Stimulated activated naive CD8-positive, alpha-beta T cell treated with anti-CD3 and anti-CD28 coated beads, Interleukin-15, Interleukin-2, amounts not matched to agents 100 ng/mL and 50 ng/mL, for 24 hours (primary cell): Measurements from ENCODE around the gene RICTOR.

Source experiments
- H3K27ac Mint-ChIP-seq: one replicate; pipeline ENCODE4 v1.8.0; 2021; ENCODE audit warnings: mild to moderate bottlenecking, mixed read lengths
- H3K27me3 Mint-ChIP-seq: one replicate; pipeline ENCODE4 v1.8.0; 2021; ENCODE audit warnings: mixed read lengths
- H3K36me3 Mint-ChIP-seq: one replicate; pipeline ENCODE4 v1.8.0; 2021; ENCODE audit warnings: low read depth, mixed read lengths
- H3K4me1 Mint-ChIP-seq: one replicate; pipeline ENCODE4 v1.8.0; 2021; ENCODE audit warnings: low read depth, mixed read lengths
- H3K4me3 Mint-ChIP-seq: one replicate; pipeline ENCODE4 v1.8.0; 2021; ENCODE audit warnings: mild to moderate bottlenecking, mixed read lengths
- H3K9me3 Mint-ChIP-seq: one replicate; pipeline ENCODE4 v1.8.0; 2021; ENCODE audit warnings: mixed read lengths

RICTOR gene

GRCh38 chr5:39079147-39079546 lies 4.9 kb upstream of the RICTOR start:
- Mint-ChIP-seq H3K27ac (no peak overlapping the region), H3K4me3 (no peak overlapping the region), H3K36me3 (peaks cover 9% of the 10 kb centered on the region), H3K27me3 (peaks cover 51% of the 10 kb centered on the region), H3K9me3 (peaks cover 10% of the 10 kb centered on the region), H3K4me1 (peaks cover 20% of the 10 kb centered on the region)

- peak overlapping the region; percentile 35 for H3K4me3 Mint-ChIP-seq
- no peaks in the 10 kb centered on the region for H3K9me3 Mint-ChIP-seq
- H3K27ac Mint-ChIP-seq, result peak overlapping the region; percentile 37
- peaks cover 32% of the 10 kb centered on the region for H3K4me1 Mint-ChIP-seq
- H3K27me3 Mint-ChIP-seq, result peaks cover 41% of the 10 kb centered on the region
- H3K36me3 Mint-ChIP-seq, result peaks cover 4% of the 10 kb centered on the region
Measured at GRCh38 chr5:39076757-39077728, 2.8 kb upstream of the RICTOR start.

GRCh38 chr5:39076101-39076756 lies 2.0 kb upstream of the RICTOR start:
- H3K27me3 Mint-ChIP-seq, result peaks cover 34% of the 10 kb centered on the region
- no peak overlapping the region for H3K4me3 Mint-ChIP-seq
- H3K4me1 Mint-ChIP-seq, result peaks cover 40% of the 10 kb centered on the region
- H3K27ac Mint-ChIP-seq, result no peak overlapping the region
- no peaks in the 10 kb centered on the region for H3K9me3 Mint-ChIP-seq
- peaks cover 7% of the 10 kb centered on the region for H3K36me3 Mint-ChIP-seq

- no peaks in the 10 kb centered on the region for H3K9me3 Mint-ChIP-seq
- peaks cover 26% of the 10 kb centered on the region for H3K27me3 Mint-ChIP-seq
- peak overlapping the region; percentile 91 for H3K27ac Mint-ChIP-seq
- H3K4me1 Mint-ChIP-seq, result peaks cover 56% of the 10 kb centered on the region
- peaks cover 18% of the 10 kb centered on the region for H3K36me3 Mint-ChIP-seq
- peak overlapping the region; percentile 93 for H3K4me3 Mint-ChIP-seq
Measured at GRCh38 chr5:39073767-39074016, 507 bp downstream of the RICTOR start.

- Mint-ChIP-seq H3K27me3 (peaks cover 22% of the 10 kb centered on the region), H3K9me3 (no peaks in the 10 kb centered on the region), H3K4me3 (peak overlapping the region; percentile 93), H3K36me3 (peaks cover 24% of the 10 kb centered on the region), H3K27ac (peak overlapping the region; percentile 91), H3K4me1 (peaks cover 56% of the 10 kb centered on the region)
Measured at GRCh38 chr5:39072925-39073766, 1.1 kb downstream of the RICTOR start.

- H3K36me3 Mint-ChIP-seq, result peaks cover 44% of the 10 kb centered on the region
Measured at GRCh38 chr5:39068099-39068498, 6.1 kb downstream of the RICTOR start.

GRCh38 chr5:39064450-39064849 lies 9.7 kb downstream of the RICTOR start:
- peaks cover 63% of the 10 kb centered on the region for H3K4me1 Mint-ChIP-seq
- H3K4me3 Mint-ChIP-seq, result no peak overlapping the region
- no peaks in the 10 kb centered on the region for H3K27me3 Mint-ChIP-seq
- peaks cover 32% of the 10 kb centered on the region for H3K36me3 Mint-ChIP-seq
- H3K27ac Mint-ChIP-seq, result no peak overlapping the region
- peaks cover 14% of the 10 kb centered on the region for H3K9me3 Mint-ChIP-seq

More at GRCh38 chr5:39068099-39068498, 6.1 kb downstream of the RICTOR start:
- no peak overlapping the region for H3K4me3 Mint-ChIP-seq
- H3K27me3 Mint-ChIP-seq, result no peaks in the 10 kb centered on the region
- H3K4me1 Mint-ChIP-seq, result peaks cover 57% of the 10 kb centered on the region
- peaks cover 14% of the 10 kb centered on the region for H3K9me3 Mint-ChIP-seq
- H3K27ac Mint-ChIP-seq, result no peak overlapping the region

- Mint-ChIP-seq H3K36me3 (peaks cover 19% of the 10 kb centered on the region), H3K27me3 (no peaks in the 10 kb centered on the region), H3K4me3 (no peak overlapping the region), H3K9me3 (peaks cover 14% of the 10 kb centered on the region), H3K27ac (peak overlapping the region; percentile 42), H3K4me1 (peaks cover 74% of the 10 kb centered on the region)
Measured at GRCh38 chr5:39063037-39063436, 11.2 kb downstream of the RICTOR start.

GRCh38 chr5:39062530-39062929 lies 11.7 kb downstream of the RICTOR start:
- Mint-ChIP-seq H3K4me1 (peaks cover 76% of the 10 kb centered on the region), H3K27me3 (no peaks in the 10 kb centered on the region), H3K4me3 (no peak overlapping the region), H3K9me3 (peaks cover 10% of the 10 kb centered on the region), H3K36me3 (peaks cover 14% of the 10 kb centered on the region), H3K27ac (no peak overlapping the region)

- H3K4me1 Mint-ChIP-seq, result peaks cover 76% of the 10 kb centered on the region
- H3K4me3 Mint-ChIP-seq, result no peak overlapping the region
- H3K27ac Mint-ChIP-seq, result no peak overlapping the region
- peaks cover 10% of the 10 kb centered on the region for H3K36me3 Mint-ChIP-seq
- peaks cover 7% of the 10 kb centered on the region for H3K9me3 Mint-ChIP-seq
- H3K27me3 Mint-ChIP-seq, result no peaks in the 10 kb centered on the region
Measured at GRCh38 chr5:39062104-39062503, 12.1 kb downstream of the RICTOR start.

- H3K27me3 Mint-ChIP-seq, result no peaks in the 10 kb centered on the region
- peaks cover 79% of the 10 kb centered on the region for H3K4me1 Mint-ChIP-seq
- H3K4me3 Mint-ChIP-seq, result no peak overlapping the region
- no peak overlapping the region for H3K27ac Mint-ChIP-seq
- H3K9me3 Mint-ChIP-seq, result no peaks in the 10 kb centered on the region
- peaks cover 15% of the 10 kb centered on the region for H3K36me3 Mint-ChIP-seq
Measured at GRCh38 chr5:39059064-39059463, 15.1 kb downstream of the RICTOR start.

GRCh38 chr5:39058178-39058921 lies 15.8 kb downstream of the RICTOR start:
- Mint-ChIP-seq H3K9me3 (no peaks in the 10 kb centered on the region), H3K4me3 (peak overlapping the region; percentile 62), H3K36me3 (peaks cover 15% of the 10 kb centered on the region), H3K27ac (peak overlapping the region; percentile 34), H3K27me3 (no peaks in the 10 kb centered on the region), H3K4me1 (peaks cover 76% of the 10 kb centered on the region)

GRCh38 chr5:39057734-39058133 lies 16.5 kb downstream of the RICTOR start:
- H3K9me3 Mint-ChIP-seq, result no peaks in the 10 kb centered on the region
- peaks cover 72% of the 10 kb centered on the region for H3K4me1 Mint-ChIP-seq
- peak overlapping the region; percentile 62 for H3K4me3 Mint-ChIP-seq
- H3K36me3 Mint-ChIP-seq, result peaks cover 15% of the 10 kb centered on the region
- H3K27ac Mint-ChIP-seq, result peak overlapping the region; percentile 34
- no peaks in the 10 kb centered on the region for H3K27me3 Mint-ChIP-seq

- no peak overlapping the region for H3K27ac Mint-ChIP-seq
- no peak overlapping the region for H3K4me3 Mint-ChIP-seq
- peaks cover 59% of the 10 kb centered on the region for H3K4me1 Mint-ChIP-seq
- no peaks in the 10 kb centered on the region for H3K27me3 Mint-ChIP-seq
- H3K9me3 Mint-ChIP-seq, result no peaks in the 10 kb centered on the region
- peaks cover 19% of the 10 kb centered on the region for H3K36me3 Mint-ChIP-seq
Measured at GRCh38 chr5:39055768-39056398, 18.3 kb downstream of the RICTOR start.
